Endometrial microvascular endothelial cells (primary cell): ENCODE measurements around the gene KIAA0232. TPM values are rescaled to one million over a fixed set of nuclear protein-coding genes. Genes with fewer than 3 reads are reported as not detected.
"Not testable (repeated sequence)": the region's sequence is repeated elsewhere in the genome, so short reads cannot be mapped to it uniquely, and the experiment has no call there.

ENCODE experiments used
- in situ Hi-C: cut with HindIII; loops from 2 replicates; pipeline ENCODE4 v1.10.0; 2017; ENCODE audit warnings: low sequenced_read_pairs, low pct_unique_long_range_greater_than_20kb; ENCODE audit errors: inconsistent ontology term
- total RNA-seq: library from RNA; depleted of rRNA; stranded (reverse); fragments of >200 nt; gene quantifications from one replicate; pipeline ENCODE4 v1.2.3, GENCODE V29; 2015; ENCODE audit errors: inconsistent ontology term

Gene KIAA0232
- total RNA-seq, 1 donor from 2014 or later, result 7.4 TPM

DNA sequence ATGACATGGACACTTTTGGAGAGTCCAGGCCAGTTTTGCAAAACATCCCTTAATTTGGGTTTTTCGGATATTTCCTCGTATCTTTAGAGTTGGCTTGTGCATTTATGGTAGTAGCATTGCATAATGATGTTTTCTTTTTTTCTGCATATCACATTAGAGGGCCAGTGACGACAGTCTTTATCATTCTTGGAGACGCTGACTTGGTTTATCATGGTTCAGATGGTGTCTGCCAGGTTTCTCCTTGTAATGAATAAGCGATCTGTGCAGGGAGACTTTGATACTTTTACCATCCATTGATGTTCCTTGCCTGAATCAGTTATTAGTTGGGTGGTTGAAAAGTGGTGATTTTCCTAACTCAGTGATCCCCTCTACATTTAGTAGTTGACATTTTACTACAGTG, 46.6 kb downstream of the KIAA0232 start:
- in situ Hi-C loops, result no loop called here

DNA sequence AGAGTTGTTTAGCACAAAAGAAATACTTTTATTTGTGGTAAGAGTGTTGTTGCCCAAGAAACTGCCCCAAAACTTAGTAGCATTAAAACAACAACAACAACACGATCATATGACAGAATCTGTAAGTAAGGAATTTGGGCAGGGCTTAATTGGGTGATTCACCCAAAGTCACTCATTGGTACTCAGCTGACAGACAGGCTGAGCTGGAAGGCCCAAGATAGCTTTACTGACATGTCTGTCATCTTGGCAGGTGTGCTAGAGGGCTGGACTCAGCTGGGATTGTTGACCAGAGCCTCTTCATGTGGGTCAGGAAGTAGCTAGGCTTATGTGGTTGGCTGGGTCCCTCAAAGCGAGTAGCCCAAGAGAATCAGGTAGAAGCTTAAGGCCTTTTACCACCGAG, 52.3 kb downstream of the KIAA0232 start:
- in situ Hi-C loops, result no loop called here

DNA sequence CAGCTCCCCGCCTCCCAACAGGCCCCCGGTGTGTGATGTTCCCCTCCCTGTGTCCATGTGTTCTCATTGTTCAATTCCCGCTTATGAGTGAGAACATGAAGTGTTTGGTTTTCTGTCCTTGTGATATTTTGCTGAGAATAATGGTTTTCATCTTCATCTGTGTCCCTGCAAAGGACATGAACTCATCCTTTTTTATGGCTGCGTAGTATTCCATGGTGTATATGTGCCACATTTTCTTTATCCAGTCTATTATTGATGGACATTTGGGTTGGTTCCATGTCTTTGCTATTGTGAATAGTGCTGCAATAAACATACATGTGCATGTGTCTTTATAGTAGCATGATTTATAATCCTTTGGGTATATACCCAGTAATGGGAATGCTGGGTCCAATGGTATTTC, 53.1 kb downstream of the KIAA0232 start:
- in situ Hi-C loops, result not testable (repeated sequence)

DNA sequence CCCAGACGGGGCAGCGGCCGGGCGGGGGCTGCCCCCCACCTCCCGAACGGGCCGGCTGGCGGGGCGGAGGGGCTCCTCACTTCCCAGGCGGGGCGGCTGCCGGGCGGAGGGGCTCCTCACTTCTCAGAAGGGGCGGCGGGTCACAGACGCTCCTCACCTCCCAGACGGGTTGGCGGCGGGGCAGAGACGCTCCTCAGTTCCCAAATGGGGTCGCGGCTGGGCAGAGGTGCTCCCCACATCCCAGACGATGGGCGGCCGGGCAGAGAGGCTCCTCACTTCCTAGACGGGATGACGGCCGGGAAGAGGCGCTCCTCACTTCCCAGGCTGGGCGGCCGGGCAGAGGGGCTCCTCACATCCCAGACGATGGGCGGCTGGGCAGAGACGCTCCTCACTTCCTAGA, 54.6 kb downstream of the KIAA0232 start:
- in situ Hi-C loops, result not testable (repeated sequence)

DNA sequence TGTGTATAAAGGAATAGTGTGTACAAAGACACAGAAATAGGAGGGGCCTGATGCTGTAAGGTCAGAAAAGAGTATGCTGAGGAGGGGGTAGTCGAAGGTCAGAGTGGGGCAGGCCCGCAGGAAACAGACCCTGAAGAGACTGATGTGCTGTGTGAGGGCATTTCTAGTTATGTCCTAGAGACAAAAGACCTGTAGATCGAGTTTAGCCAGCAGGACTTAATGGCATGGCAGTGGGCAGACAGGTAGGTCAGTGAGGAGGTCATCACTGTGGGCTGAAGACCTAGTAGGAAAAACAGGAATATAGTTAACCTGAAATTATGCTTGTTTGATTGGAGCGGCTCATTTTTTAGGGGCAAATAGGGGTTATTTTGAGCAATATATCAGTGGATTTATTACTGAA, 57.1 kb downstream of the KIAA0232 start:
- in situ Hi-C loops, result no loop called here

DNA sequence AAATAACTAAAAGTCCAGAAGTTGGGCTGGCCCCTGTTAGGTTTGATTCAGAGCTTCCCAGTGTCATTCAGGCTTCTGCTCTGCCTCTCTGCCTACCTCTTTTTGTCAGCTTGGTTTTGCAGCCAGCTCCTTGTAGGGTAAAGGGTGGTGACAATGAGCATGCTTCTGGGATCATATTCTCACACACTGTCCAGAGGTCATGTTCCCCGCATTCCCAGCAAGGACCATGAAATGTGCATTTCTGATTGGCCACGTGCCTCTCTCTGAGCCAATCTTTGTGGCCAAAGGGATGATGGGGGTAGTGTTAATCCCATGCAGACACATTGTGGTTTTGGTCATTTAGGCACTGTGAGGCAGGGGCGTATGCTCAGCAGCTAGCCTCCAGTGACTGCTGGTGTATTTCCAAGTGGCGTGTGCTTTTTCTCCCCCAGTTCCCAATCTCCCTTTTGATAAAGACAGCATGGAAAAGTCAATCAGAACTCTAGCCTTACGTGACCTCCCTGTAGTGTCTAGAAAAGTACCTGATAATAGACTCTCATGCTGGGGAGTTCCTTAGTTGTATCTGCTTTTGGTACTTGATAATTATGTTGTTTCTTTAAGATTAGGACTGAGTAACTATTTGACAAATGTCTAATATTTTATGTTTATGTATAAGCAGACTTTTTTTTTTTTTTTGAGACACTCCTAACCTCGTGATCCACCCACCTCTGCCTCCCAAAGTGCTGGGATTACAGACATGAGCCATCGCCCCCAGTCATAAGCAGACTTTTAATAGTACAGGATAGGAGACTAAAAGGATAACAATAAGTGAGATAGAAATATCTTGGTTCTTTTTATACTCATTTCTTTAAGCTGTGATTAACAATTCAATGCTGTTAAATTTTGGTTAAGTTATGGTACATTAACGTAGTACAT, 57.8 kb downstream of the KIAA0232 start:
- in situ Hi-C loops, result no loop called here

DNA sequence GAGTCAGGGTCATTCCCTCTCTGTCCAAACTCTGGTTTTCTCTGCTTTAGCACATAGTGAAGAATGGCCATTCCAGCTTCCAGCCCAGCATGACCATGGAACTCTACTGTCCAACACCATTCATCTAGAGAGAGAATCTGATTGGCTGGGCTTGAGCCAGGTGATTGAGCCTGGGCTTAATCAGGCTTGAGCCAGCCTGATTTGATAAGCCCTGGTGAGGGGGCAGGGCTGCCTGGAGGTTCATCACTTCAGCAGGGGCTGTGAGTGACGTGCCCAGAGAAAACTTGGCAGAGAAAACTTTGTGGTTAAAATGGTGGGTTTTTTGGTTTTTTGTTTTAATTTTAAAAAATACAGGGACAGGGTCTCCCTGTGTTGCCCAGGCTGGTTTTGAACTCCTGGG, 62.5 kb downstream of the KIAA0232 start:
- in situ Hi-C loops, result no loop called here

DNA sequence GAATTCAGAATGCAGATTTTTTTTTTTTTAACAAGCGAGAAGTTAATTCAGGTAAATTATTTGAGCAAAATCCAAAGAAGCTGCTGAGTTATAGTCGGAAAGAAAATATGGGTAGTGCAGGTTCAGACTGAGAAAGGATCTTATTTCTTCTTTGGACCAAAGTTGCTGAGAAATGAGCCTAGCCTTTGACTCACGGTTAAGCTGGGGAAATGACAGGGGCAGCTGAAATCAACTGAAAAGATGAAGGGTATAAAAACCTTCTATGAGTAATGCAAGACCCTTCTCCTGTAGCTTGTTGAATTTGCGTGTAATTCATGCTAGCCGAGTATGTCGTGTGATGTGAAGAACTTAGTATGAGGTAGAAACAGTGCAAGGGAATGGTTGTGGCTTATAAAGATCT, 63.0 kb downstream of the KIAA0232 start:
- in situ Hi-C loops, result no loop called here

DNA sequence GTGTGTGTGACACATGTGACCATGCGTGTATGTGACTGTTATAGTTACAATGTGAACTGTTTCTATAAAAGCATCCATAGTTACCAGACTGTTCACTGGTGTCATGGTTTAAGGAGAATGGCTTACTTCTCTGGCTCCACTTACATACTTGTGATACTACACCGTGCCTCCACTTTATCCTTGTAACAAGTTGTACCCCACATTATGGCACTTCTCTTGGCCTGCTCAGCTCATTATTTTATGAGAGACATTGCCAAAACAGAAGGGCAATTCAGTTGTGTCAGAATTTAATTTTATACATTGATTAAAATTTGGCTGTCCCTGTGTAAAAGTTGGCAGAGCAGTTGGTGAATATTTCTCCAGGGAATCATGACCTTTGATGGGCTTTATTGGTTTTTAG, 64.7 kb downstream of the KIAA0232 start:
- in situ Hi-C loops, result no loop called here

DNA sequence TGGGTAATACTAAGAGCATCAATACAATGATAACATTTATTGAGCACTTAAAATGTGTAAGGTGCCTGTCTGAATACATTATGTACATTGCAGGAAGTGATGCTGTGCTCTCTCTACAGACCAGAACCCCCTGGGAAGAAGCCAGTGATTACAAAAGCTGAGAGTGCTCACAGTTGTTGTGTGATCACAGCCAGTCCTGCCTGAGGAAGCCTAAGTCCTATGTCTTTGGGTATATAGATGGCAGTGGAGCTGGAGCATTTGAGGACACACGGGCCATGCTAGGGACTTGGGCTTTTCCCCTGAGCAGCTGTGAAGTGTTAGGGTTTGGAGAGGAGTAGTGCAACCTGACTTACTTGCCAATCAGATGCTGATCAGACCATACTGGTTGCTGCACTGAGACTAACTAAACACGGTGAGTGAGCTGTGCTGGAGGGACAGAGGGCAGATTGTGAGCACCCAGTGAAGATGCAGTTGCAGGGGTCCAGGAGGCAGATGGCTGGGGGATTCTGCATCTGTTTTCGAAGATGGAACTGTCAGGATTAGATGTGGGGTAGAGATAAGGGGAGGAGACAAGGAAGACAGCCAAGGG, 66.3 kb downstream of the KIAA0232 start:
- in situ Hi-C loops, result no loop called here

DNA sequence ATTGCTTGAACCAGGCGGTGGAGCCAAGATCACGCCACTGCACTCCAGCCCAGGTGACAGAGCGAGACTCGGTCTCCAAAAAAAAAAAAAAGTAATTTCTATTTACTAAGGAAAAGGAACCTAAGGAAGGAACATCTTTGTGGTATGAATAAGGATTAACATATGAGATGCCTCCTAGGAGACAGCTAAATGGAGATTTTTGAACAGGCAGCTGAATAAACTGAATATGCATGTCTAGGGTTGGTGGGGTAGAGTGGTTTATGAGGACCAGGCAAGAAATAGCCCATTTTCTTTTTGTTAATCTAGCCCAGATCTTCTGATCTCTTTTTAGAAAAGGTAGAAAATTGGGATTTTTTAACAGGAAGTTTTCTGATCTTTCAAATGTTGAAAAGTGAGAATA, 67.2 kb downstream of the KIAA0232 start:
- in situ Hi-C loops, result no loop called here

DNA sequence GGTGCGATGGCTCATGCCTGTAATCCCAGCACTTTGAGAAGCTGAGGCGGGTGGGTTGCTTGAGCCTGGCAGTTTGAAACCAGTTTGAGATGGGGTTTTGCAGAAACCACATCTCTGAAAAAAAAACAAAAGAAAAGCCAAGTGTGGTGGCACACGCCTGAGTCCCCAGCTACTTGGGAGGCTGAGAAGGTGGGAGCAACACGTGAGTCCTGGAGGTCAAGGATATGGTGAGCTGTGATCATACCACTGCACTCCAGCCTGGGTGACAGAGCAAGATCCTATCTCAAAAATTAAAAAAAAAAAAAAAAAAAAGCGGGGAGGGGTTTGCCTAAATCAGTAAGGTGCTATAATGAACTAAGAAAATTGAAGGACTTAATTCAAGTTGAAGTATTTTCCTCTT, 68.9 kb downstream of the KIAA0232 start:
- in situ Hi-C loops, result no loop called here

DNA sequence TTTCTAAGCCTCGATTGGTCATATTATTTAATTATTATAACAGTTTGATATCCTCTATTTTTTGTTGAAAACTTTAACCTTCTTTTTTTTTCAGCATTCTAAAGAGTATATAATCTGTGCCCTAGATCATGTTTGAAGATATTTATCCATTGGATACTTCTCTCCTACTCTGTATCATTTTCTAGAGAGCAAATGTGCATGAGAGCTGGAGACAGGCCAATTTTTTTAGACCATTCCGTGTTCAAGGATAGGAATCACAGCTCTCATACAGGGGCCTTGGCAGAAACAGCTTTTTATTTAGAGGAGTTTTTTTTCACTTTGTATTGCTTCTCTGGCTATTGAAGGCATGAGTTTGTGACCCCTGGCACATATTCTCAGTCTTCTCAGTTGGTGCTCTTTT, 69.4 kb downstream of the KIAA0232 start:
- in situ Hi-C loops, result no loop called here

DNA sequence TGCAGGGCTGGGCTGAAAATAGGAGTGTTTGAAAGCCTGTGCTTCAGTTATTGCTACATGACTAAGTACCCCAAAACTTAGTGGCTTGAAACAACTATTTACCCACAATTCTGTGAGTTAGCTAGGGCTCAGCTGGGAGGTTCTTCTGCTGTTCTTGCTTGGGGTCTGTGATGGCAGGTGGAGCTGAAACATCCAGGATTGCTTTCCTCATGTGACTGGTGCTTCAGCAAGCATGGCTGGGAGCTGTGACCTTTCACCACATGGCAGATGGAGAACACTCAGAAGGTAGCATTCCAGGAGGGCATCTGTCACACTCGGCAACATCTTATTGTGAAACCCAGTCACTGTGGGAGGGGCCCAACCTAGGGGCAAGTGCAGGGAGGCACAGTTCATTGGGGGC, 70.1 kb downstream of the KIAA0232 start:
- in situ Hi-C loops, result no loop called here

DNA sequence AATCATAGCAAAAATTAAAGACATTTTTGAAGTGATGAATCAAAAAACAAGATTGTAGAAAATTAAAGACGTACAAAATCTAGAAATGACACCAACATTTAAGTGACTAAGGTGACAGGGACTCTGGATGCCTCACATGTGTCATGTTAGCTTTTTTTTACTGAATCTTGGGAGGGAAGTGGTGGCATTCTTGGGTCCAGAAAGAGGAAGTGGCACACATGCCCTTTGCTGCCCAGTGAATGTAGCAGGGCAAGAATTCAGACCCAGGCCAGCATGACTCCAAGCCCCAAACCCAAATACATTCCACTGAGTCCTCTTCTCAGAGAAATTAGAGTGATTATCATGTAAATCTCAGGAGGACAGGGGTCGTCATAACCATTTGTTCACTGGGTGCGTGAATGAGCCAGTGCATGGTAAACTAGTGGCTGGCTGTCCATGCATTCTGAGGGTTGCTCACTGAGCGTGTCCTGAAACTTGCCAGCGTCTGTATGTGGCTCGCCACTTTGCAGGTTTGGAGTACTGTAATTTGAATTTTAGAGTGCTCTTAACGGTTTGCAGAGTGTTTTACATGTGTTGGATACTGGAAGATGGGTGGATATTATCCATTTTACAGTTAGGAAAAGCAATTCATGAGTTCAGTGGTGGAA, 71.7 kb downstream of the KIAA0232 start:
- in situ Hi-C loops, result no loop called here

DNA sequence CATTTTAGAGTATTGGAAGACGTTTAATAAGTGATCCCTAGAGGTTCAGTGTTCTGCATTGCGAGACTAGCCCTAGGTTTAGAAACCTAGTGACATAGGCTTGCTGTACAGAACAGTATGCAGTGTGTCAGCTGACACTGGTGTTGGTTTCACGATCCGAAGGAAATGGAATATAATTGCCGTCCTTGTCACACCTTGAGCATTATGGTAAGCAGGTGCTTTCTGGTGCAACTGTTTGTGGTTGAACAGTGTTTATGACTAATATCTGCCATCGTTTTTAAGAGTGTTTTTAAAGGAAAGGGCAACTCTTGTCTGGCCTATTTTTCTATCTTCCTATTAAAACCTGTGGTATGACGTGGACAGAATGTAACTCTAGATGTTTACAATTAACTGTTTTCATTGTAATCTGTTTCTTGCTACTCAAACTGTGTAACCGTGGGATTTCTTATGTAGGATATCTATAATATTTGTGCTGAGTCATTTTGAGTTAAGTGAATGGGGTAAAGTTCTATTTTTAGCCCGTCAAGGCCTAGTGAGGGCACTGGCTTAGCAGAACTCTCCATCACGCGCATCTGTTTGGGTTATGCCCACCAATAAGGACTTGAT, 73.3 kb downstream of the KIAA0232 start:
- in situ Hi-C loops, result no loop called here

DNA sequence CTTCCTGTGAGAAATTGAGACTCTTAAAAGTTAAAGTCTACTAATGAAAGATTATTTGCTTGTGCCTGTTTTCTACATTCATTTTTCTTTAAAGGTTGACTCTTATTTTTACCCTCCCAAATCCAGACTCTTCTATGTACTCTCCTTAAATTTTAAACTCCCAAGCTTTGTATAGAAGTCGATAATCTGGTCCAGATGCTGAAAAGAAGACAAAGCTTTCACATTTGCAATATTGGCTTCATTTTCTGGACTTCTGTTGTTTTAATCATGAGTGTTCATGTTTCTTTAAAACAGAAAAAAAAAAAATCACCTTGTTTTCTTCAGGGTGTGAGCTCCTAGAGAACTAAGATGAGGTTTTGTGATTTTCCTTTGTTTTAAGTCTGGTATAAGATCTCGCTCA, 73.9 kb downstream of the KIAA0232 start:
- in situ Hi-C loops, result no loop called here

DNA sequence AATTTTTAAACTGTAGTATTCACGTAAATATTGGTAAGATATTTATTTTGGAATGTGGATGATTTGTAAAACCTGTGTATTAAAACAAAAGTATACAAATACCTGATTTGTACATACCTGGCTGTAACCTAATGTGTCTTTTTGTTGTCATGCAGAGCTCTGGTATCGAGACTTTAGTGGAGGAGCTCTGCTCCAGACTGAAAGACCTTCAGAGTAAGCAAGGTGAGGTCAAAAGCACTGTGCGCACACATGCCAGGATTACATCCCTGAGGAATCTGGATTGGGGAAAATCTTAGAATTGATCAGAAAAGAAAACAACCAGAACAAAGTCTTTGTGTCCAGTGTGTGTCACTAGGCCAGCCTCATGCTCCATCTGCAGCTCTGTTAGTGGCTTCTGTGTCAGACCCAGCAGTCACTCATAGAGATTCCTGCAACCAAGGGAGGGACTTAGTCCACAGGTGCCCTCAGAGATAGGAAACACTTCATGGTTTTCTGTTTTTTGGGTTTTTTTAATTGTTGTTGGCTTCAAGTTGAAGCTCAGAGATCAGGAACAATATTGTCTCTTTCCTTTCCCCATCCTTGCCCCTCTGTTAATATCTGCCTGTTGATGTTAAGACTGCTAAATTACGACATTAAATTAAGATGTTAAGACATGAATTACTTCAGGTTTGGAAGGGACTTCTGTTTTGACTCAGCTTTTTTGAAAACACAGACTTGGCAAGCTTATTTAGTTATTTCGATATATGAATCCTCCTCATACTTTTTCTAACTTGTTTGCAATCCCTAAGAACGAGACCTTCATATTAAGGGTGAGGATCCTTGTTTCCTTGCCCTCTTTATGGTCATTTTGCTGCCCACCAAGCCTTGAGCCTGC, 74.7 kb downstream of the KIAA0232 start:
- in situ Hi-C loops, result no loop called here

DNA sequence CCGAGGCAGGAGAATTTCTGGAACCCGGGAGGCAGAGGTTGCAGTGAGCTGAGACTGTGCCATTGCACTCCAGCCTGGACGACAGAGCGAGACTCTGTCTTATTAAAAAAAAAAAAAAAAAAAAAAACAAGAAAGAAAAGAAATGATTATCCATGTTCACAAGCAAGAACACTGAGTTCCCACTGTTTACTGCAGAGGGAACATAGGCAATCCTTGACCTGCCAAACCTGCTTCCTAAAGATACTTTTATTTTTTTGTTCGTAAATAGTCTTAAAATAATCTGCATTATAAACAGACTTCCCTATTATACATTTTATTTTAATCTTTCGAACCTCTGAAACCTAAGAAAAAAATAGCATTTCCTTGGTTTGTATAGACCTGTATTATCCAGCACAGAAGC, 76.5 kb downstream of the KIAA0232 start:
- in situ Hi-C loops, result no loop called here
